ENCODE measurements around the gene PET117. TPM values are rescaled to one million over a fixed set of nuclear protein-coding genes. Genes with fewer than 3 reads are reported as not detected.
"Not testable (repeated sequence)": the region's sequence is repeated elsewhere in the genome, so short reads cannot be mapped to it uniquely, and the experiment has no call there.

The PET117 gene
- polyA plus RNA-seq, 1 experiment: 3.9 TPM

- H3K4me3 ChIP-seq (ENCODE audit: low read depth, low read length): no peak overlapping the region
- TF ChIP-seq CTCF (IDR thresholded peaks at IDR 0.05; ENCODE audit: insufficient read depth, low read depth, low read length): no peak
- no peaks in the 10 kb centered on the region for H3K36me3 ChIP-seq (ENCODE audit: control insufficient read depth, insufficient read depth, low read length)
- DNase-seq (ENCODE audit: low read depth): no peak
- H3K27me3 ChIP-seq (ENCODE audit: control insufficient read depth, insufficient read depth, low read length): no peaks in the 10 kb centered on the region; the same call in 1 of the 2 replicates
- CTCF ChIA-PET: no interaction called here
- POLR2A ChIA-PET: interaction anchor here (0.7 kb wide), 1 partner anchor 55 kb away, joined by 3 read pairs; no protein-coding TSS in a partner anchor
These were observed 44.8 kb upstream of the PET117 start for GRCh38 chr20:18092890-18093289.

GRCh38 chr20:18093388-18093787, 44.3 kb upstream of the PET117 start:
- no peak overlapping the region for H3K4me3 ChIP-seq (ENCODE audit: low read depth, low read length)
- TF ChIP-seq CTCF (IDR thresholded peaks at IDR 0.05; ENCODE audit: insufficient read depth, low read depth, low read length): no peak
- CTCF ChIA-PET: no interaction called here
- DNase-seq (ENCODE audit: low read depth): no peak
- H3K36me3 ChIP-seq (ENCODE audit: control insufficient read depth, insufficient read depth, low read length): no peaks in the 10 kb centered on the region
- POLR2A ChIA-PET: interaction anchor here (0.7 kb wide), 1 partner anchor 55 kb away, joined by 3 read pairs; no protein-coding TSS in a partner anchor
- H3K27me3 ChIP-seq (ENCODE audit: control insufficient read depth, insufficient read depth, low read length): no peaks in the 10 kb centered on the region; the same call in 1 of the 2 replicates

- TF ChIP-seq CTCF (IDR thresholded peaks at IDR 0.05; ENCODE audit: insufficient read depth, low read depth, low read length): no peak
- CTCF ChIA-PET: no interaction called here
- no peak for DNase-seq (ENCODE audit: low read depth)
These were observed 43.5 kb upstream of the PET117 start for GRCh38 chr20:18094191-18094590.

GRCh38 chr20:18100569-18100968, 37.1 kb upstream of the PET117 start:
- CTCF ChIA-PET; H3K27me3 ChIP-seq (ENCODE audit: control insufficient read depth, insufficient read depth, low read length); H3K4me3 ChIP-seq (ENCODE audit: low read depth, low read length); DNase-seq (ENCODE audit: low read depth); H3K36me3 ChIP-seq (ENCODE audit: control insufficient read depth, insufficient read depth, low read length); POLR2A ChIA-PET: not testable (repeated sequence)

More at GRCh38 chr20:18094191-18094590, 43.5 kb upstream of the PET117 start:
- POLR2A ChIA-PET: no interaction called here
- no peaks in the 10 kb centered on the region; the same call in 1 of the 2 replicates for H3K27me3 ChIP-seq (ENCODE audit: control insufficient read depth, insufficient read depth, low read length)
- no peaks in the 10 kb centered on the region for H3K36me3 ChIP-seq (ENCODE audit: control insufficient read depth, insufficient read depth, low read length)
- no peak overlapping the region for H3K4me3 ChIP-seq (ENCODE audit: low read depth, low read length)

GRCh38 chr20:18101125-18101810, 36.4 kb upstream of the PET117 start:
- TF ChIP-seq CTCF (IDR thresholded peaks at IDR 0.05; ENCODE audit: insufficient read depth, low read depth, low read length): no peak
- Histone ChIP-seq H3K36me3 (ENCODE audit: control insufficient read depth, insufficient read depth, low read length) (no peaks in the 10 kb centered on the region), H3K4me3 (ENCODE audit: low read depth, low read length) (no peak overlapping the region), H3K27me3 (ENCODE audit: control insufficient read depth, insufficient read depth, low read length) (no peaks in the 10 kb centered on the region)
- no peak for DNase-seq (ENCODE audit: low read depth)
- CTCF ChIA-PET: no interaction called here
- POLR2A ChIA-PET: no interaction called here

GRCh38 chr20:18103497-18103896, 34.2 kb upstream of the PET117 start:
- TF ChIP-seq CTCF (IDR thresholded peaks at IDR 0.05; ENCODE audit: insufficient read depth, low read depth, low read length): no peak
- DNase-seq (ENCODE audit: low read depth): no peak
- H3K4me3 ChIP-seq (ENCODE audit: low read depth, low read length): no peak overlapping the region
- CTCF ChIA-PET: interaction anchor here (0.6 kb wide), 1 partner anchor 15 kb away, joined by 3 read pairs; no protein-coding TSS in a partner anchor
- no peaks in the 10 kb centered on the region for H3K27me3 ChIP-seq (ENCODE audit: control insufficient read depth, insufficient read depth, low read length)
- H3K36me3 ChIP-seq (ENCODE audit: control insufficient read depth, insufficient read depth, low read length): no peaks in the 10 kb centered on the region
- POLR2A ChIA-PET: no interaction called here
